Activated CD4-positive, alpha-beta T cell treated with anti-CD3 and anti-CD28 coated beads, Interleukin-2, amount 50 U/mL, for 16 hours (primary cell): ENCODE data around the gene ERBB2.
"Not testable (repeated sequence)": the region's sequence is repeated elsewhere in the genome, so short reads cannot be mapped to it uniquely, and the experiment has no call there.

Experiments used
- DNase-seq: peaks from one replicate; pipeline ENCODE4 v3.0.0-alpha.2; 2020

The ERBB2 gene

GRCh38 chr17:39705786-39706348 lies 6.0 kb downstream of the ERBB2 start:
- no peak for DNase-seq

GRCh38 chr17:39706383-39706782 lies 6.5 kb downstream of the ERBB2 start:
- DNase-seq, result no peak

GRCh38 chr17:39706921-39707337 lies 7.1 kb downstream of the ERBB2 start:
- DNase-seq, result no peak

- DNase-seq, result no peak
These were observed 9.6 kb downstream of the ERBB2 start for GRCh38 chr17:39709319-39709997.

GRCh38 chr17:39709998-39710964 lies 10.4 kb downstream of the ERBB2 start:
- no peak for DNase-seq

GRCh38 chr17:39711071-39711470 lies 11.2 kb downstream of the ERBB2 start:
- DNase-seq, result not testable (repeated sequence)

GRCh38 chr17:39711851-39712250 lies 12.0 kb downstream of the ERBB2 start:
- no peak for DNase-seq

GRCh38 chr17:39714234-39714633 lies 14.4 kb downstream of the ERBB2 start:
- DNase-seq, result no peak

- DNase-seq, result no peak
These were observed 15.7 kb downstream of the ERBB2 start for GRCh38 chr17:39715375-39716072.

GRCh38 chr17:39716073-39716818 lies 16.4 kb downstream of the ERBB2 start:
- DNase-seq, result no peak

GRCh38 chr17:39716879-39717536 lies 17.1 kb downstream of the ERBB2 start:
- DNase-seq, result no peak

GRCh38 chr17:39717660-39718059 lies 17.8 kb downstream of the ERBB2 start:
- no peak for DNase-seq

GRCh38 chr17:39719563-39720355 lies 19.9 kb downstream of the ERBB2 start:
- no peak for DNase-seq

GRCh38 chr17:39722104-39722503 lies 22.2 kb downstream of the ERBB2 start:
- no peak for DNase-seq

- DNase-seq, result no peak
These were observed 23.3 kb downstream of the ERBB2 start for GRCh38 chr17:39722965-39723848.

- DNase-seq, result no peak
These were observed 24.9 kb downstream of the ERBB2 start for GRCh38 chr17:39724731-39725130.

GRCh38 chr17:39725923-39726322 lies 26.1 kb downstream of the ERBB2 start:
- not testable (repeated sequence) for DNase-seq

- no peak for DNase-seq
These were observed 26.8 kb downstream of the ERBB2 start for GRCh38 chr17:39726617-39727016.

- no peak for DNase-seq
These were observed 27.7 kb downstream of the ERBB2 start for GRCh38 chr17:39727556-39727955.
